GM12891 (cell line): Measurements from ENCODE around the gene ORC4.

Experiments used
- PAX5 ChIP-seq: IDR thresholded peaks from 2 replicates; pipeline ENCODE4 v1.6.1; 2011; ENCODE audit warnings: low read length, moderate library complexity, mild to moderate bottlenecking; ENCODE audit not compliant: insufficient read depth, severe bottlenecking
- POLR2A ChIP-seq: IDR thresholded peaks from 2 replicates; pipeline ENCODE4 v1.6.1; 2011; ENCODE audit warnings: low read depth, low read length, control low read depth
- POLR2AphosphoS5 ChIP-seq: IDR thresholded peaks from 2 replicates; pipeline ENCODE4 v1.6.1; 2011; ENCODE audit warnings: low read depth, low read length, control low read depth

DNA sequence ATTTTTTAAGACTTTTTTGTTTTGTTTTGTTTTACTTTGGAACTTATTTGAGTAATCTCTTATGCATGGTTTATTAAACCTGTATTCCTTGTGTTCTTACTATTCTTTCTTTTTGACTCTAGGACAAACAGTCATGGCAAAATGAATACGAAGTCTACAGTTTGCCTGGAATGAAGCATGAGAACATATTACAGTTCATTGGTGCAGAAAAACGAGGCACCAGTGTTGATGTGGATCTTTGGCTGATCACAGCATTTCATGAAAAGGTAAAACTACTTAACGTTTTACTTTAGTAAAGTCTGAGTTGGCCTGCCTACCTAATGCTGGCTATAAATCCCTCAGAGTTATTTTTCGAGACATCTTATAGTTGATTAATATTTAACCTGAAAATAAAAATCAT lies 103.4 kb downstream of the ORC4 start:
- no peak for TF ChIP-seq POLR2AphosphoS5
- no peak for TF ChIP-seq POLR2A
- TF ChIP-seq PAX5: no peak
